Activated T-cell treated with anti-CD3 and anti-CD28 coated beads, Interleukin-2, amount 50 U/mL, for 24 hours (primary cell): ENCODE measurements around the gene SCARF1.

Source experiments
- DNase-seq: peaks from one replicate; pipeline ENCODE4 v3.0.0-alpha.2; 2020
- H3K27ac Mint-ChIP-seq: 2 replicates; pipeline ENCODE4 v1.8.0; 2020; ENCODE audit warnings: mild to moderate bottlenecking, mixed read lengths
- H3K27me3 Mint-ChIP-seq: 2 replicates; pipeline ENCODE4 v1.8.0; 2020; ENCODE audit warnings: mixed read lengths
- H3K36me3 Mint-ChIP-seq: 2 replicates; pipeline ENCODE4 v1.8.0; 2020; ENCODE audit warnings: low read depth, mixed read lengths
- H3K4me1 Mint-ChIP-seq: 2 replicates; pipeline ENCODE4 v1.8.0; 2020; ENCODE audit warnings: low read depth, mixed read lengths
- H3K4me3 Mint-ChIP-seq: 2 replicates; pipeline ENCODE4 v1.8.0; 2020; ENCODE audit warnings: mild to moderate bottlenecking, moderate library complexity, mixed read lengths
- H3K9me3 Mint-ChIP-seq: 2 replicates; pipeline ENCODE4 v1.8.0; 2020; ENCODE audit warnings: mixed read lengths

Gene SCARF1

GRCh38 chr17:1606352-1606985 lies 39.1 kb downstream of the SCARF1 start:
- H3K27me3 Mint-ChIP-seq = no peaks in the 10 kb centered on the region
- H3K4me1 Mint-ChIP-seq = peaks cover 39% of the 10 kb centered on the region
- H3K27ac Mint-ChIP-seq = peak overlapping the region; percentile 94
- peaks cover 4% of the 10 kb centered on the region for H3K9me3 Mint-ChIP-seq
- no peaks in the 10 kb centered on the region for H3K36me3 Mint-ChIP-seq
- DNase-seq = no peak
- peak overlapping the region; percentile 36 for H3K4me3 Mint-ChIP-seq

- DNase-seq = no peak
- Mint-ChIP-seq H3K27ac (peak overlapping the region; percentile 94), H3K27me3 (no peaks in the 10 kb centered on the region), H3K4me3 (peak overlapping the region; percentile 12), H3K36me3 (no peaks in the 10 kb centered on the region), H3K9me3 (peaks cover 5% of the 10 kb centered on the region), H3K4me1 (peaks cover 39% of the 10 kb centered on the region)
These were observed 39.7 kb downstream of the SCARF1 start for GRCh38 chr17:1605681-1606351.

- no peak overlapping the region for H3K4me3 Mint-ChIP-seq
These were observed 40.6 kb downstream of the SCARF1 start for GRCh38 chr17:1604831-1605528.

GRCh38 chr17:1601571-1601970 lies 44.0 kb downstream of the SCARF1 start:
- peaks cover 16% of the 10 kb centered on the region for H3K4me1 Mint-ChIP-seq
- H3K36me3 Mint-ChIP-seq = no peaks in the 10 kb centered on the region
- no peaks in the 10 kb centered on the region for H3K27me3 Mint-ChIP-seq
- H3K9me3 Mint-ChIP-seq = peaks cover 5% of the 10 kb centered on the region
- no peak overlapping the region for H3K27ac Mint-ChIP-seq
- no peak overlapping the region for H3K4me3 Mint-ChIP-seq
- no peak for DNase-seq

More at GRCh38 chr17:1604831-1605528, 40.6 kb downstream of the SCARF1 start:
- no peak for DNase-seq
- Mint-ChIP-seq H3K27me3 (no peaks in the 10 kb centered on the region), H3K36me3 (no peaks in the 10 kb centered on the region), H3K27ac (no peak overlapping the region), H3K9me3 (peaks cover 5% of the 10 kb centered on the region), H3K4me1 (peaks cover 39% of the 10 kb centered on the region)

GRCh38 chr17:1598399-1599095 lies 47.0 kb downstream of the SCARF1 start:
- Mint-ChIP-seq H3K27me3 (no peaks in the 10 kb centered on the region), H3K4me3 (no peak overlapping the region), H3K4me1 (no peaks in the 10 kb centered on the region), H3K27ac (no peak overlapping the region), H3K9me3 (peaks cover 5% of the 10 kb centered on the region), H3K36me3 (no peaks in the 10 kb centered on the region)
- no peak for DNase-seq

GRCh38 chr17:1597861-1598342 lies 47.6 kb downstream of the SCARF1 start:
- H3K4me1 Mint-ChIP-seq = peaks cover 6% of the 10 kb centered on the region
- H3K27me3 Mint-ChIP-seq = no peaks in the 10 kb centered on the region
- peaks cover 5% of the 10 kb centered on the region for H3K9me3 Mint-ChIP-seq
- DNase-seq = no peak
- no peak overlapping the region for H3K27ac Mint-ChIP-seq
- no peak overlapping the region for H3K4me3 Mint-ChIP-seq
- no peaks in the 10 kb centered on the region for H3K36me3 Mint-ChIP-seq

GRCh38 chr17:1593630-1593931 lies 52.0 kb downstream of the SCARF1 start:
- H3K4me3 Mint-ChIP-seq = no peak overlapping the region
- H3K4me1 Mint-ChIP-seq = peaks cover 18% of the 10 kb centered on the region
- no peaks in the 10 kb centered on the region for H3K9me3 Mint-ChIP-seq
- H3K27ac Mint-ChIP-seq = no peak overlapping the region
- H3K27me3 Mint-ChIP-seq = no peaks in the 10 kb centered on the region
- DNase-seq = no peak
- H3K36me3 Mint-ChIP-seq = no peaks in the 10 kb centered on the region

GRCh38 chr17:1592751-1593629 lies 52.5 kb downstream of the SCARF1 start:
- Mint-ChIP-seq H3K27me3 (no peaks in the 10 kb centered on the region), H3K9me3 (no peaks in the 10 kb centered on the region), H3K36me3 (no peaks in the 10 kb centered on the region), H3K4me3 (peak overlapping the region; percentile 12), H3K27ac (peak overlapping the region; percentile 47), H3K4me1 (peaks cover 18% of the 10 kb centered on the region)
- DNase-seq = no peak

- no peak overlapping the region for H3K27ac Mint-ChIP-seq
- no peak for DNase-seq
- H3K36me3 Mint-ChIP-seq = no peaks in the 10 kb centered on the region
- no peaks in the 10 kb centered on the region for H3K9me3 Mint-ChIP-seq
- H3K4me3 Mint-ChIP-seq = no peak overlapping the region
- no peaks in the 10 kb centered on the region for H3K27me3 Mint-ChIP-seq
- H3K4me1 Mint-ChIP-seq = peaks cover 18% of the 10 kb centered on the region
These were observed 54.0 kb downstream of the SCARF1 start for GRCh38 chr17:1591474-1592090.

GRCh38 chr17:1590747-1591473 lies 54.6 kb downstream of the SCARF1 start:
- peaks cover 18% of the 10 kb centered on the region for H3K4me1 Mint-ChIP-seq

GRCh38 chr17:1590029-1590746 lies 55.3 kb downstream of the SCARF1 start:
- Mint-ChIP-seq H3K36me3 (no peaks in the 10 kb centered on the region), H3K9me3 (no peaks in the 10 kb centered on the region), H3K27ac (no peak overlapping the region), H3K4me3 (no peak overlapping the region), H3K27me3 (no peaks in the 10 kb centered on the region), H3K4me1 (peaks cover 18% of the 10 kb centered on the region)
- DNase-seq = no peak

More at GRCh38 chr17:1590747-1591473, 54.6 kb downstream of the SCARF1 start:
- DNase-seq = no peak
- H3K36me3 Mint-ChIP-seq = no peaks in the 10 kb centered on the region
- H3K27me3 Mint-ChIP-seq = no peaks in the 10 kb centered on the region
- no peak overlapping the region for H3K27ac Mint-ChIP-seq
- no peak overlapping the region for H3K4me3 Mint-ChIP-seq
- no peaks in the 10 kb centered on the region for H3K9me3 Mint-ChIP-seq

GRCh38 chr17:1588821-1589585 lies 56.5 kb downstream of the SCARF1 start:
- H3K36me3 Mint-ChIP-seq = no peaks in the 10 kb centered on the region
- H3K4me1 Mint-ChIP-seq = peaks cover 18% of the 10 kb centered on the region
- H3K27me3 Mint-ChIP-seq = no peaks in the 10 kb centered on the region
- H3K9me3 Mint-ChIP-seq = no peaks in the 10 kb centered on the region
- no peak overlapping the region for H3K27ac Mint-ChIP-seq
- no peak for DNase-seq
- H3K4me3 Mint-ChIP-seq = no peak overlapping the region
